Neural progenitor cell (in vitro differentiated cells): ENCODE measurements around the gene KDSR. TPM values are rescaled to one million over a fixed set of nuclear protein-coding genes. Genes with fewer than 3 reads are reported as not detected.
A peak's percentile ranks its signal among the peaks of the same experiment; 100 is the strongest.

Experiments used
- DNase-seq: peaks from one replicate; pipeline ENCODE4 v3.0.0-alpha.2; 2016; ENCODE audit warnings: low spot score
- H2AFZ ChIP-seq: fragments of 200-600 bp; sonication (generic); replicated peaks from 2 replicates; pipeline ENCODE4 v1.6.1; 2016; ENCODE audit warnings: antibody characterized with exemption
- H3F3A ChIP-seq: fragments of 200-600 bp; sonication (generic); 2 replicates; pipeline ENCODE4 v1.6.1; 2016; ENCODE audit warnings: antibody characterized with exemption, low read depth
- H3K27ac ChIP-seq: fragments of 200-600 bp; sonication (generic); 2 replicates; pipeline ENCODE4 v1.5.1; 2016; ENCODE audit warnings: mild to moderate bottlenecking
- H3K27me3 ChIP-seq: fragments of 200-600 bp; sonication (generic); 2 replicates; pipeline ENCODE4 v1.6.1; 2016; ENCODE audit warnings: mild to moderate bottlenecking, moderate library complexity
- H3K36me3 ChIP-seq: fragments of 200-600 bp; sonication (generic); 2 replicates; pipeline ENCODE4 v1.5.1; 2016
- H3K4me1 ChIP-seq: fragments of 200-600 bp; sonication (generic); 2 replicates; pipeline ENCODE4 v1.6.1; 2016; ENCODE audit warnings: mixed run types
- H3K4me2 ChIP-seq: fragments of 200-600 bp; sonication (generic); 2 replicates; pipeline ENCODE4 v1.6.1; 2016
- H3K4me3 ChIP-seq: fragments of 200-600 bp; sonication (generic); 2 replicates; pipeline ENCODE4 v1.5.1; 2016
- H3K79me2 ChIP-seq: fragments of 200-600 bp; sonication (generic); 2 replicates; pipeline ENCODE4 v1.6.1; 2016; ENCODE audit warnings: low read depth
- H3K9ac ChIP-seq: fragments of 200-600 bp; sonication (generic); 2 replicates; pipeline ENCODE4 v1.6.1; 2016
- H3K9me3 ChIP-seq: fragments of 200-600 bp; sonication (generic); 2 replicates; pipeline ENCODE4 v1.5.1; 2016; ENCODE audit warnings: low read depth
- H4K20me1 ChIP-seq: fragments of 200-600 bp; sonication (generic); 2 replicates; pipeline ENCODE4 v1.6.1; 2016; ENCODE audit warnings: low read depth
- H3K27ac Mint-ChIP-seq: 3 replicates; pipeline ENCODE4 v1.8.0; 2021; ENCODE audit warnings: mixed read lengths
- H3K27me3 Mint-ChIP-seq: 2 replicates; pipeline ENCODE4 v1.8.0; 2022; ENCODE audit warnings: low read depth, mild to moderate bottlenecking, inconsistent platforms, moderate library complexity, mixed read lengths; ENCODE audit not compliant: insufficient read depth
- H3K36me3 Mint-ChIP-seq: 3 replicates; pipeline ENCODE4 v1.8.0; 2021; ENCODE audit warnings: mixed read lengths
- H3K4me1 Mint-ChIP-seq: 3 replicates; pipeline ENCODE4 v1.8.0; 2021; ENCODE audit warnings: mixed read lengths
- H3K4me3 Mint-ChIP-seq: 3 replicates; pipeline ENCODE4 v1.8.0; 2021; ENCODE audit warnings: mild to moderate bottlenecking, moderate library complexity, mixed read lengths
- H3K9me3 Mint-ChIP-seq: 3 replicates; pipeline ENCODE4 v1.8.0; 2020; ENCODE audit warnings: mixed read lengths
- CTCF ChIP-seq: fragments of 200-600 bp; sonication (generic); IDR thresholded peaks from 2 replicates; pipeline ENCODE4 v1.5.1; 2017; ENCODE audit warnings: antibody characterized with exemption, mild to moderate bottlenecking
- EZH2 ChIP-seq: fragments of 200-600 bp; sonication (generic); IDR thresholded peaks from 2 replicates; pipeline ENCODE4 v1.6.1; 2017; ENCODE audit warnings: antibody characterized with exemption, mild to moderate bottlenecking, moderate library complexity
- EZH2phosphoT487 ChIP-seq: fragments of 200-600 bp; sonication (generic); IDR thresholded peaks from 2 replicates; pipeline ENCODE4 v1.6.1; 2017; ENCODE audit warnings: antibody characterized with exemption
- total RNA-seq: library from RNA; depleted of rRNA; stranded (reverse); fragments of >200 nt; gene quantifications from 2 replicates; pipeline ENCODE4 v1.2.3, GENCODE V29; 2015; ENCODE audit warnings: low replicate concordance

KDSR gene
- total RNA-seq, 1 donor from 2014 or later, result 20.6 TPM

GRCh38 chr18:63291278-63291677, 75.7 kb downstream of the KDSR start:
- no peak overlapping the region for H3K4me3 Mint-ChIP-seq
- no peak overlapping the region for H3K27ac ChIP-seq
- H3K9ac ChIP-seq, result no peak overlapping the region
- no peaks in the 10 kb centered on the region for H3K36me3 ChIP-seq
- H3K9me3 ChIP-seq, result no peaks in the 10 kb centered on the region
- no peaks in the 10 kb centered on the region for H3K27me3 ChIP-seq
- H3K4me1 Mint-ChIP-seq, result peaks cover 17% of the 10 kb centered on the region
- no peak overlapping the region for H2AFZ ChIP-seq
- H3K79me2 ChIP-seq, result no peaks in the 10 kb centered on the region
- DNase-seq, result no peak
- no peak overlapping the region for H3K27ac Mint-ChIP-seq
- H3K27me3 Mint-ChIP-seq, result no peaks in the 10 kb centered on the region
- H3K4me1 ChIP-seq, result peaks cover 17% of the 10 kb centered on the region
- no peak overlapping the region for H3K4me3 ChIP-seq
- TF ChIP-seq CTCF (no peak), EZH2phosphoT487 (no peak), EZH2 (no peak)
- peaks cover 14% of the 10 kb centered on the region for H3K36me3 Mint-ChIP-seq
- peaks cover 2% of the 10 kb centered on the region for H3K9me3 Mint-ChIP-seq
- no peaks in the 10 kb centered on the region for H4K20me1 ChIP-seq
- H3F3A ChIP-seq, result peaks cover 9% of the 10 kb centered on the region
- no peak overlapping the region for H3K4me2 ChIP-seq

- Mint-ChIP-seq H3K4me1 (peaks cover 17% of the 10 kb centered on the region), H3K27ac (no peak overlapping the region), H3K36me3 (peaks cover 14% of the 10 kb centered on the region), H3K27me3 (no peaks in the 10 kb centered on the region), H3K4me3 (no peak overlapping the region), H3K9me3 (peaks cover 2% of the 10 kb centered on the region)
- H3K4me3 ChIP-seq, result no peak overlapping the region
- H3K4me1 ChIP-seq, result peaks cover 17% of the 10 kb centered on the region
- H2AFZ ChIP-seq, result no peak overlapping the region
- H3K27ac ChIP-seq, result peak overlapping the region; percentile 7
- no peaks in the 10 kb centered on the region for H3K36me3 ChIP-seq
- no peaks in the 10 kb centered on the region for H4K20me1 ChIP-seq
- DNase-seq, result no peak
- no peaks in the 10 kb centered on the region for H3K79me2 ChIP-seq
- H3K9ac ChIP-seq, result no peak overlapping the region
- TF ChIP-seq EZH2, result no peak
- no peak for TF ChIP-seq EZH2phosphoT487
- no peak for TF ChIP-seq CTCF
- H3F3A ChIP-seq, result peaks cover 9% of the 10 kb centered on the region
- no peak overlapping the region for H3K4me2 ChIP-seq
- no peaks in the 10 kb centered on the region for H3K27me3 ChIP-seq
- no peaks in the 10 kb centered on the region for H3K9me3 ChIP-seq
Observed at GRCh38 chr18:63290821-63291200, 76.2 kb downstream of the KDSR start.

- peak; percentile 40 for DNase-seq
- Histone ChIP-seq H3K4me1 (peaks cover 17% of the 10 kb centered on the region), H3K36me3 (no peaks in the 10 kb centered on the region), H3K79me2 (no peaks in the 10 kb centered on the region), H3K4me3 (no peak overlapping the region), H3K27me3 (no peaks in the 10 kb centered on the region), H2AFZ (no peak overlapping the region), H4K20me1 (no peaks in the 10 kb centered on the region), H3K9me3 (no peaks in the 10 kb centered on the region), H3F3A (peaks cover 9% of the 10 kb centered on the region), H3K9ac (no peak overlapping the region), H3K4me2 (no peak overlapping the region), H3K27ac (peak overlapping the region; percentile 7)
- H3K36me3 Mint-ChIP-seq, result peaks cover 11% of the 10 kb centered on the region
- no peak overlapping the region for H3K27ac Mint-ChIP-seq
- peaks cover 19% of the 10 kb centered on the region for H3K4me1 Mint-ChIP-seq
- H3K9me3 Mint-ChIP-seq, result peaks cover 2% of the 10 kb centered on the region
- H3K4me3 Mint-ChIP-seq, result no peak overlapping the region
- no peaks in the 10 kb centered on the region for H3K27me3 Mint-ChIP-seq
- TF ChIP-seq EZH2phosphoT487, result no peak
- no peak for TF ChIP-seq EZH2
- TF ChIP-seq CTCF, result no peak
Observed at GRCh38 chr18:63290166-63290820, 76.7 kb downstream of the KDSR start.
